NCI-H1694 treated with DMSO at 0.1 percent for 48 hours (cell line): Measurements from ENCODE around the gene PSMD7.
A peak's percentile ranks its signal among the peaks of the same experiment; 100 is the strongest.
"Not testable (repeated sequence)": the region's sequence is repeated elsewhere in the genome, so short reads cannot be mapped to it uniquely, and the experiment has no call there.

Source experiments
- DNase-seq: peaks from one replicate; lab custom pipeline; 2025; lab: John Stamatoyannopoulos, UW

The PSMD7 gene

GRCh38 chr16:74297145-74297665 lies 591 bp downstream of the PSMD7 start:
- DNase-seq = no peak

- DNase-seq = no peak
Observed at GRCh38 chr16:74298104-74298503, 1.5 kb downstream of the PSMD7 start.

GRCh38 chr16:74302341-74302740 lies 5.7 kb downstream of the PSMD7 start:
- DNase-seq = no peak

GRCh38 chr16:74304164-74304834 lies 7.7 kb downstream of the PSMD7 start:
- DNase-seq = peak; percentile 2

GRCh38 chr16:74304835-74305176 lies 8.2 kb downstream of the PSMD7 start:
- no peak for DNase-seq

- no peak for DNase-seq
Observed at GRCh38 chr16:74305281-74305680, 8.7 kb downstream of the PSMD7 start.

GRCh38 chr16:74305978-74306784 lies 9.6 kb downstream of the PSMD7 start:
- DNase-seq = no peak

GRCh38 chr16:74307383-74307782 lies 10.8 kb downstream of the PSMD7 start:
- DNase-seq = no peak

- DNase-seq = peak; percentile 41
Observed at GRCh38 chr16:74309789-74310781, 13.5 kb downstream of the PSMD7 start.

GRCh38 chr16:74315059-74315458 lies 18.4 kb downstream of the PSMD7 start:
- DNase-seq = no peak

GRCh38 chr16:74320707-74321106 lies 24.1 kb downstream of the PSMD7 start:
- no peak for DNase-seq

- no peak for DNase-seq
Observed at GRCh38 chr16:74321356-74321755, 24.7 kb downstream of the PSMD7 start.

- DNase-seq = no peak
Observed at GRCh38 chr16:74322301-74322710, 25.7 kb downstream of the PSMD7 start.

GRCh38 chr16:74324777-74325176 lies 28.2 kb downstream of the PSMD7 start:
- not testable (repeated sequence) for DNase-seq

GRCh38 chr16:74325641-74326040 lies 29.0 kb downstream of the PSMD7 start:
- DNase-seq = no peak

- not testable (repeated sequence) for DNase-seq
Observed at GRCh38 chr16:74328346-74328745, 31.7 kb downstream of the PSMD7 start.

GRCh38 chr16:74332469-74332868 lies 35.9 kb downstream of the PSMD7 start:
- DNase-seq = not testable (repeated sequence)

- DNase-seq = not testable (repeated sequence)
Observed at GRCh38 chr16:74337506-74337905, 40.9 kb downstream of the PSMD7 start.

GRCh38 chr16:74339226-74339625 lies 42.6 kb downstream of the PSMD7 start:
- DNase-seq = not testable (repeated sequence)

- not testable (repeated sequence) for DNase-seq
Observed at GRCh38 chr16:74353038-74353437, 56.4 kb downstream of the PSMD7 start.
